GM21367 (cell line): ENCODE results near the gene DOP1A.

Experiments
- ATAC-seq: cut with Tn5 transposase; IDR thresholded peaks from one replicate; pipeline ENCODE4 v1.9.1; 2021; ENCODE audit not compliant: unreplicated experiment

The DOP1A gene, protein sequence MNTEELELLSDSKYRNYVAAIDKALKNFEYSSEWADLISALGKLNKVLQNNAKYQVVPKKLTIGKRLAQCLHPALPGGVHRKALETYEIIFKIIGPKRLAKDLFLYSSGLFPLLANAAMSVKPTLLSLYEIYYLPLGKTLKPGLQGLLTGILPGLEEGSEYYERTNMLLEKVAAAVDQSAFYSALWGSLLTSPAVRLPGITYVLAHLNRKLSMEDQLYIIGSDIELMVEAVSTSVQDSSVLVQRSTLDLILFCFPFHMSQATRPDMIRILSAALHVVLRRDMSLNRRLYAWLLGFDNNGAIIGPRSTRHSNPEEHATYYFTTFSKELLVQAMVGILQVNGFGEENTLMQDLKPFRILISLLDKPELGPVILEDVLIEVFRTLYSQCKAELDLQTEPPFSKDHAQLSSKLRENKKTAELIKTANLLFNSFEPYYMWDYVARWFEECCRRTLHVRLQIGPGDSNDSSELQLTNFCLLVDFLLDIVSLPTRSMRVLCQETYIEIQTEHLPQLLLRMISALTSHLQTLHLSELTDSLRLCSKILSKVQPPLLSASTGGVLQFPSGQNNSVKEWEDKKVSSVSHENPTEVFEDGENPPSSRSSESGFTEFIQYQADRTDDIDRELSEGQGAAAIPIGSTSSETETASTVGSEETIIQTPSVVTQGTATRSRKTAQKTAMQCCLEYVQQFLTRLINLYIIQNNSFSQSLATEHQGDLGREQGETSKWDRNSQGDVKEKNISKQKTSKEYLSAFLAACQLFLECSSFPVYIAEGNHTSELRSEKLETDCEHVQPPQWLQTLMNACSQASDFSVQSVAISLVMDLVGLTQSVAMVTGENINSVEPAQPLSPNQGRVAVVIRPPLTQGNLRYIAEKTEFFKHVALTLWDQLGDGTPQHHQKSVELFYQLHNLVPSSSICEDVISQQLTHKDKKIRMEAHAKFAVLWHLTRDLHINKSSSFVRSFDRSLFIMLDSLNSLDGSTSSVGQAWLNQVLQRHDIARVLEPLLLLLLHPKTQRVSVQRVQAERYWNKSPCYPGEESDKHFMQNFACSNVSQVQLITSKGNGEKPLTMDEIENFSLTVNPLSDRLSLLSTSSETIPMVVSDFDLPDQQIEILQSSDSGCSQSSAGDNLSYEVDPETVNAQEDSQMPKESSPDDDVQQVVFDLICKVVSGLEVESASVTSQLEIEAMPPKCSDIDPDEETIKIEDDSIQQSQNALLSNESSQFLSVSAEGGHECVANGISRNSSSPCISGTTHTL (N-terminal part only)

DNA sequence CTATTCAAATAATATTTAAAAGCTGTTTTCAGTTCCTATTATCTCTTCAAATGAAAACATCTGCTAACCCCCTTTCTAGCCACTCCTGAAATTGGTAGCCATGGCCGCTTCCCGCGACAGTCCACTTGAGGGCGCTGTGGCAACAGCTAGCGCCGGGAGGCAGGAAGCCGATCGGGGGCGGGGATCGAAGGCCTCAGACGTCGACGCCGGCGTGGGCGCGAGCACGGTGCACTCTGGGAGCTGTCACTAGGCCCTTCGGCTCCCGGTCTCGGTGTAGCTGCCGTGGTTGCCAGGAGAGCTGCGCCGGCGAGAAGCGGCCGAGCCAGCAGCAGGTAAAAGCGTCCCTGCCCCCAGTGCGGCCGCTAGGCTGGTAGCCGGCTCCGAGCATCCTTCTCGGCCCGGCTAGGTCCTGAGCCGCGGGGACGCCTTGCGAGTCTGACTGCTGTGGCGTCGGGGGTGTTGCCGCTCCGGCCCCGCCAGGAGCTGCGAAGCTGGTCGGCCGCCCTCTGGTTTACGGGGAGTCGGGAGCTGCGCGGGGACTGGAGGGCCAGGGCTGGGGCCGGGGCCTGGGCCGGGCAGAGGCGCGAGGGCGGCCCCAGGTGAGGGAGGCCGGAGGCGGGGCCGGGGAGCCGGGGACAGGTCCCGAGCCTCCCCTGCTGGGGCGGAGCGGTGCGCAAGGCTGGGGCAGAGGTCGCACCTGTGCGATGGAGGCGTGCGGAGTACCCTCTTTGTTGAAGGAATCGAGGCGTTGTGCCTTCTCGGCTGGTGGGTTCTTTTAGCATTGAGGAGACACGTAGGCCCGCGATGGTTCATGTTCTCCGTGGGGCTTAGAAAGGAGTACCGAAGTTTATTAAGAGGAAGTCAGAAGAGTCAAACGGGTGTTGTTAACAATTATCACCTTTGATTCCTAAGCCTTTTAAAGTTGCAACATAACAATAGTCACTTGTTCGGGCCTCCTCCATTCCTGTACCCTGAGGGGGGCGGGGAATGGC lies at the start of gene DOP1A:
TSS of gene DOP1A (plus strand) at position 224 of the 992 bp plus-strand sequence. CDS start 29,307 bp downstream, outside the sequence.
- peak; percentile 82 for ATAC-seq

DNA sequence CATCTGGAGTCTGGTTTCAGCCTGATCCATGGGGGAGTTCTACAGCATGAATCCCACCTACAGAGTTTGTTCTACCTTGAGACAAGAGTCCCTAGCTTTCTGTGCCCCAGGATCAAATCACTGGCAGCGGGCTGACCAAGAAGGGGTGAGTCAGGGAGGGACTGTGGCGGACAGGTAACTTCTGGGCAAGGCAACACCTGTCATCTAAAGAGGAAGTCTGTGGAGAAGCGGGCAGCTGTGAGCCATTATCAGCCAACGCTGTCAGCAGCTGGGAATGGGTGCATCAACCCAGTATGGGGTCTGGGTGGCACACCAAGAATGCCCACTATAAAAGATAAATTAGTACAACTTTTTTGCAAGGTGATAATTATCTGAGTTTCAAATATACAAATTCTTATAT lies 47.7 kb upstream of the DOP1A start:
- no peak for ATAC-seq

DNA sequence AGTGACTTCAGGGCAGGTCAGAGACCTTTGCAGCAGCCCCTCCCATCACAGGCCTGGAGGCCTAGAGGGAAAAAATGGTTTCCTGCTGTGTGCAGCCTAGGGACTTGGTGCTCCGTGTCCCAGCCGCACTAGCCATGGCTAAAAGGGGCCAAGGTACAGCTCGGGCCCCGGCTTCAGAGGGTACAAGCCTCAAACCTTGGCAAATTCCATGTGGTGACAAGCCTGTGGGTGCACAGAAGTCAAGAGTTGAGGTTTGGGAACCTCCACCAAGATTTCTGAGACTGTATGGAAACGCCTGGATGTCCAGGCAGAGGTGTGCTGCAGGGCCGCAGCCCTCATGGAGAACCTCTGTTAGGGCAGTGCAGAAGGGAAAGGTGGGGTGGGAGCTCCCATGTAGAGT lies 35.8 kb upstream of the DOP1A start:
- ATAC-seq: no peak

DNA sequence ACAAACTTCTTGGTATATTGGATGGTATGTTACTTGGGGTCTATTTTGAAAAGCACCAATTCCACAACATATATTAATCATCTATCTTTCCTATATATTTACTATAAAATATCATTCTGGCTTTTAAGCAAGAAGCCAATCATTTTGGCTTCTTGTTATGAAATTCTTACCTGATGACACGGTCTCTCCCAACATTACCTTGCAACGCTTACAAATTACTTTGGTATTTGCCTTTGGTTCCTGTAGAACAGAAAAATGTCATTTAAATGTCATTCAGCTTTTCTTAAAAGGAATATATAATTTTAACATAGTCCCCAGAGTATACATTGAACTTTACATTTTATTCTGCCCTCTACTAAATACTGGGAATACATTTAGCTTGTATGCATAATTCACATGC lies 29.2 kb upstream of the DOP1A start:
- ATAC-seq: no peak

DNA sequence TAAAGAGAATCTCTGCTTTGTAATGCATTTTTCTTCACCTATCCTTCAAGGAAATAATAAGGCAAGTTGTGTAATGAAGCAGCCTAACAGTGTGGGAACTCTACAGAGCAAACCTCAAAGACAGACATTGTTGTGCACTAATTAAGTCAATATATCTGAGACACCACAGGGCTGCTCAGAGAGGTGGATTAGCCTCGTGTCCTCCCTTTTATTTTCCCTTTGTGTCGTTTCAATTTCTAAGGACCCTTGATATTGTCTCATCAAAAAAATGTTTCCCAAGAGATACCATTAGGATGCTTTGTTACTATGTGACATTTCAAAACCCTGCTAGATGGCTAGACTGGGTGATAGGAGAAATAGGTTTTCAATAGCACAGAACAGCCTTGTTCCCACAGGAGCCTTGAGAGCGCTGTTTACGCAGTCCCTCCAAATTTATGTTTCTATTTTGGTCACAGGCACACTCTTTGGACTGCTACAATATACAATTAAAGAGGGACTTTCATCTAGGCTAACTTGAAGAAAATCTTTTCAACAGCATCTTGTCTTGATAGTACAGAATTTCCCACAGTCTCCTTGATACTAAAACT lies 24.9 kb upstream of the DOP1A start:
- no peak for ATAC-seq

DNA sequence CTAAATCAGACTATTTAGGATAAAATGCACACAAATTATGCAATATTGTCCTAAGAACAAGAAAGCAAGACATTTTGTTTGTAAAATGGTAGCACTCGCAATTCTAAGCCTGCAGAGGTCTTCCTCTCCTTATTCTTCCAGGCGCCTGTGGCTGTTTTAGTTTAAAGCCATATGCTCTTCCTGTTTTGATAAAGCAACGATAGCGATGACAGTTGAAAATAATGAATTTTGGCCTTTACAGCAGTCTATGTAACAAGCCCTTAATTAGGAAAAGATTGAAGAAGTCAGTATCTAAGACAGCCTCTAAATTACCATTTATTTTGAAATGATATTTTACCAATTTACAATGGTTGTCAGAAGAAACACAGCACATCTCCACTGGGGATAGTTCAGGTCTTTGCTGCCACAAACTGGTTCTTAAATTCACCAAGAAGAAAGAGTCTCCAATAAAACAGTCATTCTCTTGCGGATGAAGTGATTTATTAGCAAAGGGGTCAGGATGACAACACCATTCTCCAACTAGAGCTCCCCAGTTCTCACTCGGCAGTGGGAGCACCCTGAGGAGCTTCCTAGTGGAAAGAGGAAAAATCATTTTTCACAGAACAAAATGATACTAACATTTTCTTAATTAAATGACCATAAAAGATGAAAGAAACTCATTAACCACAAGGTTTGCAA lies 23.2 kb upstream of the DOP1A start:
- no peak for ATAC-seq

DNA sequence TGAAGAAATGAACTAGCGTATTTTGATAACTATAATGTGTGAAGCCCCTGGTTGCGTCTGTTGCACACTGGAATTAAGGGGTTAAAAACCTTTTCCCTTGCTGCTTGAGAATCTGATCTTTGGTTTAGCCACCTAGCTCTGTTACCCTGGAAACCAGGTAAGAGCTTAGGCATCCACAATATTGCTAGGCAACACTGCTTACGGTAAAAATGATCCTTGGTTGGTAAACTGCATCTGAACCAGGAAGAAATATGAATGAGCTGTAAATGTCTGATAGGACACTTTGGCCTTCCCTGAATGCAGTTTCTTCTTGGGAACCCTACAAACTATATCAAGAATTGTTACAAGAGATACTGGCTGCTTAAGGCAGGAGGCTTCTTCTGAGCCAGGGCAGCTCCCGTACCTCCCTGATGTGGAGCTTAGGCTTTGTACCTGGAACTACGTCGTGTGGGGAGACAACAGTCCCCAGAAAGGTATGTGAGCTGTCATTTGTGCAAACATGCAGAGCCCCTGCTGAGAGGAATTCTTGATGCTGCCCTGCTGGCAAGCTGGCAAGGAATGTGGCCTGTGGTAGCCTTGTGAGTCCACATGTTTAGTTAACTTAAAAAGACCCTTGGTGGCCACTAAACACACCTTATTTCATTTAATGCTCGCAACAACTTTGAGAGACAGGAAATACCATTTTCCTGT lies 20.3 kb upstream of the DOP1A start:
- no peak for ATAC-seq

DNA sequence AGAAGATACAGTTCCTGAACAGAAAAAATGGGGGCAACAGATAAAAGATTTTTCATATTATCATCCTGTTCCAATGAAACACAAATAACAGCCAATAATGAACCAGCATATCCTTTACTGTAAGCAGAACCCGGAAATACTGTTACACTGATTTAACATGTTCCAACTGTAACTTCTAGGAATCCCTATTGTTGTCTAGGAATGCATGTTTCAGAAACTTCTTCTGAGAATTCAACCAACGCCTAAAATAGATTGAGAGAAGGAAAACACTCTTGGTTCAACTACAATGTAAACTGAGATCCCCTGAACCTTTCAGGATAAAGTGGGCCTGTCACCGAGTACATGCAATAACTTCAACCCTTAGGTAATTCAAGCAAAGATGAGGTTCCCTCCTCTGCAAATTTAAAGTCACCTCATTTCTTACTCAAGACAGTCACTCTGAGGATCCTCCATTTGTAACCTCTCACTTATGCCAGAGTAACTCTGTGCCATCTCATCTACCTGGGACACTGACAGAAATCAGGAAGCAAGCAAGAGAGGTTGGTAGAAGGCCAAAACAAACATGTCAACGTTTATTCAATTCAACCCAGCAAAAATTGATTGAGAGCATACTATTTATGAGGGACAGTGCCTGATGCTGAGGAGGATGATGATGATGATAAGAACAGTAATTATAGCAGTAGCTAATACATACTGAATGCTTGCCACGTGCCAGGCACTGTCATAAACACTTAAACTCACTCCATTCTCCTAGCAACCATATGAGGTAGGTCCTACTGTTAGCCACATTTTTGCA lies 15.9 kb upstream of the DOP1A start:
- no peak for ATAC-seq

DNA sequence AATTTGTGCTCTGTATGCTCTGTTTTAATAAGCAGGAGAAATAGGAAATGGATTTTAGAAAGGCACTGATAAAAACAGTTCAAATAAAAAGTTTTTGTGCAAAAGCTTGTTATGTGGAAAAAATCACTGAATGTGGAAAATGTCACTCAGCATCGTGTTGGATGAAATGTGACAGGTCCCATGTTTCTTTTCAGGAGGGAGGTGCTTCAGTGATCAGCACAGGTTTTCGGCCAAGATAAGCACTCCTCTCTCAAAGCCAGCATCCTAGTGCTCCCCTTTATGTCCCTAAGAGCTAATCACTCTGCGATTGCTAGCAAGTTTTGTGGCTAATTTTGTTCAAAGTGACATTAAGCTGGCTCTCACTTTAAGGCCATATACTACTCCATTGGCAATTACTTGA lies 13.8 kb upstream of the DOP1A start:
- no peak for ATAC-seq

DNA sequence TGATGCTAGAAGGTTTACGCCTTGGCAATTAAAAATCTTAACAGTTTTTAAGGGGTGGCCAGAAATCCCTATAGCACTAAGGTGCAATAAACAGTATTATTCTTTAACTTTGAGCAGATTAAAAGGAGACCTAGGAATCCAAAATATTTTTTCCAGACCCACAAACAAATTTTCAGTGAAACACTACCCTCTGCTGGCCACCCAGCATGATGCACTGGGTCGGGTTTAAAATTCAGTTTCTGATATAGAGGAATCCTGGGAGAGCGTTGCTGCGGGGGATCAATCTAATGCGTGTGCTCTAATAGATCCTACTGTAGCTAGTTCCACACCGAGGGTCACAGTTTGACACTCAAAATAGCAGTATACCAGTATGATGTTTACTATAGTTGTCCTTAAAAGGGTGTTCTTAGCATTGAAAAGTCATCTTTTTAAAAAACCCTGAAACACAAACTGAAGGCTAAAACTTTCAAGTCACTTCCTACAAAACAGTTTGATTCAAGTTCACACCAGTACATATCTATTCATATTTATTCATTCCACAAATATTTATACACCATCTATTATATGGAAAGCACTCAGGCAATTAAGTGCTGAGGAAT lies 12.0 kb upstream of the DOP1A start:
- no peak for ATAC-seq

DNA sequence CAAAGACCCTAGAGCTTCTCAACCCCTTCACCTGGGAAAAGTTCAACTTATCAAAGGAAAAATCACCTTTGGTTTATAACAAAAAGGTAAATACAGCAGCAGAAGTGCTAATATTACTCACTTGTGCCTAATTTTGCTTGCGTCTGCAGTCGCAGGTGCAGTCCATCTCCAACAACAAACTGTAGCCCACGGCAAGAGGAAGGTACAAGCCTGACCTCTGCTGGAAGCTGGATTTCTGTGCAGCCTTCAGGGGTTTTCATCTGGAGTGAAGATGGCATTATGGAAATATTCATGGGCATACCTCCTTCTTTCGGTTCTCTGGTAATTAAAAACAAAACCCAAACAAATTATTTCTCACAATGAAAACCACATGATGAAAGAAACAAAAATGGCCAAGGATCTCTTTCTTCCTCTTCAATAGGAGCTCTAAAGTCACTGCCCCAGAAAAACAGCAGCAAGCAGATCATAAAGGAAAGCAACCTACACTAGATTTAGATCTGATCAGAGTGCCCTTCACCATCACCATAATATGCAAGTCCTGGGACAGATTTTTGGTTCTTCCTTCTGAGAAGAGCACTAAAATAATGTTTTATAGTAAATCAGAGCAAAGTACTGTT lies 9.7 kb upstream of the DOP1A start:
- peak; percentile 76 for ATAC-seq

DNA sequence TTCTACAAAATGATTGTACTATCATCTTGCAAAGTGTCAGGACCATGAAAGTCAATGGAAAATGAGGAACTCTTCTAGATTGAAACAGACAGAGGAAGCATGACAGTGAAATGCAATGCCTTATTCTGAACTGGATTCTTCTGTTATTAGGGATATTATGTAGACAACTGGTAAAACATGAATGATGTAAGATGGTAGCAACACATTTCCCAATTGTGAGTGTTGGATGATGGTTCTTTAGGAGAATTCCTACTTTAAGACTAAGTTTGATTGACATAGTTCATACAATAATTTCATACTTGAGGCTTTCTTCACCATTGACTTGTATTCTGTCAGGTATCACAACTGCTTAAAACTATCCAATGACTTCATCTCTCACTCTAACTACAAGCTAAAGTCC lies 6.3 kb upstream of the DOP1A start:
- ATAC-seq: no peak

DNA sequence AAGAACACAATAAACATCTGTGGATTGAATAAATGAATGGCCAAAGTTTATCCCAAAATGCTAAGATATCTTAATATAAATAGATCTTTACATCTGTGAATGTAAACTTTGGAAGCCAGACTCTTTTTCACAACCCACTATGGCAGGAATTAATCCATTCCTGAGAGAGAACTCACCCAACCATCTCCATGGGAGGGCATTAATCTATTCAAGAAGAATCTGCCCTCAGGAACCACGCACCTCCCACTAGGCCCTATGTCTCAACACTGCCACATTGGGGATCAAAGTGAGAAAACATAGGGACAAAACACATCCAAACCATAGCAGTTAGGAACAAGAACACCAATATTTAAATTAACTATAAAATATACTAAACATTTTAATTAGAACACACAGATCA lies 5.2 kb upstream of the DOP1A start:
- no peak for ATAC-seq

DNA sequence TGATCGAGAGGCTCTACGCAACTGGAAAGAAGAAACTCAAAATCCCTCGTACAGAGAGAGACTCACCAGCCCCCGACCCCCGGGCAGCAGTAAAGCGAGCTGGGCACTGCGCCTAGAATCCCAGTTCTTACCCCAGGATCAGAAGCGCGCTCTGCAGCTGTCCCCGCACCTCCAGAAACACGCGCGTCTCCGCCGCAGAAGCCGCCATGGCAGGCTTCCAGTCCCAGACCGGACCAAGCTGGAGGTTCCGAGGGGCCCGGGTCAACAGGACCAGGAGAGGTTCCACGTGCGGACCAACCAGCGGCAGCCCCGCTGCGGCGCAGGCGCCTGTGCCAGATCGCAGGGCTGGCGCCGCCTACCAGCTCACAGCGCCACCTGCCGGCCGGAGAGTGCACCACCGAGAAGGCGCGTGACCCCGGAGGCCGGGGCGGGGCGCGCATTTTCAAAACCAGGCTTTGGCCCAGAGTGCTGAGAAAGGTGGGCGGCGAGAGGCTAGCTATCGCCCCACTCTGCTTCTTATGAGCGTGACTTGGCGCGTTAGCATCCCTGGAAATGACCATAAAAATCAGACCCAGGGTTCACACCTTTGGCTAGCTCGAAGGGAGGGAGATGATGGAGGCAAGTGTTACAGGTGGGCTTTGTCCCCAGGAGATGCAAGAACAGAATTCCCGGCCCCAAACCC lies 1.8 kb upstream of the DOP1A start, which contains the start of gene UBE3D:
TSS of gene UBE3D (minus strand) at position 331 of the 682 bp plus-strand sequence. CDS start at position 208, 123 bp downstream.
- peak; percentile 59 for ATAC-seq

DNA sequence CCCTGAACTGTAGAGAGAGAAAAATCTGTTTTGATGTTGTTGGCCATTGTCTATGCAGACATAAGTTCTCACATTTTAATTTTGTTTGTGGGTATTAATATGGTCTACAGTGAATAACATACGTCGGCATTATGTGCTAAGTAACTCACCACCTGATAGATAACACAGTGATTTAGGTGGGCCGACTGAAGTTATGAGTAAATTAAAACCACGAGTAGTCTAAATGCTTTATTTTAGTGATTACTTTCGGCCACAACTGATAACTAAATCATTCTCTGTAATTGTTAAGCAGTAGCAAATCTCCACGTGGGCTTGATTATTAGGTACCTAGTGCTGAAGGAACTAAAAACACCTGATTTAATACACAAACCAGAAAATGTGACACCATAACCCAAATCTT lies 1.1 kb downstream of the DOP1A start:
- no peak for ATAC-seq

DNA sequence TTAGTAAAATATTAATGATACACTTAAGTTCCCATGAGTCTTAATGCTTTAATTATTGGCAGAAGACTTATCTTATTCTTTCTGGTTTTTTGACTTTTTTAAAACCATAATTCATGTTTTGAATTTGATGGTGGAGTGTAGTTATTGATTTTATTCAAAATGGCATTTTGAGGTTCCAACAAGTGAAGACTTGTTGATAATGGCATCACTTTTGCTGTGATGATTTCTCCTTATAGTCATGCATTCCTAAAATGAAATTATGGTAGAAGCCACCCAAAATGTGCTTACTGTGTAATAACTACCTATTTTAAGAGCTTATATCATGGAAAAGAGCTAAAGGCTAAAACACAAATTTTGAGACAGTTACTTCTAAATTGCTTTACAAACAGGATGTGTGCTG lies 2.2 kb downstream of the DOP1A start:
- ATAC-seq: no peak
